Hematopoietic multipotent progenitor cell treated with erythropoietin and hydrocortisone succinate and interleukin-3 and kit ligand, for 4 days (in vitro differentiated cells): Measurements from ENCODE around the gene TNNI3K.

Experiments
- DNase-seq: peaks from one replicate; pipeline ENCODE4 v3.0.0-alpha.2; 2015

TNNI3K gene

GRCh38 chr1:74583397-74583796, 348.2 kb downstream of the TNNI3K start:
- no peak for DNase-seq

- DNase-seq = no peak
Measured at GRCh38 chr1:74584185-74584584, 349.0 kb downstream of the TNNI3K start.

GRCh38 chr1:74586253-74586897, 351.2 kb downstream of the TNNI3K start:
- no peak for DNase-seq

GRCh38 chr1:74587888-74588287, 352.7 kb downstream of the TNNI3K start:
- no peak for DNase-seq

- no peak for DNase-seq
Measured at GRCh38 chr1:74590288-74590687, 355.1 kb downstream of the TNNI3K start.

GRCh38 chr1:74591949-74592348, 356.8 kb downstream of the TNNI3K start:
- DNase-seq = no peak

- no peak for DNase-seq
Measured at GRCh38 chr1:74592580-74593355, 357.6 kb downstream of the TNNI3K start.
